ENCODE results near the gene CALHM4. TPM values are rescaled to one million over a fixed set of nuclear protein-coding genes. Genes with fewer than 3 reads are reported as not detected.

The CALHM4 gene
- total RNA-seq, 1 donor from 2014 or later: not detected

DNA sequence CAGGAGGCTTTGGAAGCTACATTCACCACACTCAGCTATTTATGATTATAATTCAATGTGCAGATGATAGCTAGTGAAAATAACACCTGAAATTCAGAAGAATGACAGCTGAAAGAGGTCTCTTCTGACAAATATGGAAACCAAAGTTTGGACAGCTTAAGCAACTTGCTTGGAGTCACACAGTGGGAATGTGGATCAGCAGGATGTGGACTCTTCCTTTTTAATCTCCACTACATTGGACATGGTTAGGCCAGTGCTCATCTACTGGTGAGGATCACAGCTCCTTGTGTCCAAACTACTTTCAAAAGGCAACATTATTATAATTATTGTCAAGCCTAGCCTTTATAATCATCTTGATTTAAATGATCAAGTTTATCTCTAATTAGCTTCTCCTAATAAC, 18.4 kb upstream of the CALHM4 start:
- Mint-ChIP-seq H3K36me3 (no peaks in the 10 kb centered on the region), H3K4me1 (peaks cover 32% of the 10 kb centered on the region), H3K27ac (no peak overlapping the region), H3K27me3 (ENCODE audit: insufficient read depth, low read depth) (peaks cover 3% of the 10 kb centered on the region), H3K9me3 (no peaks in the 10 kb centered on the region), H3K4me3 (no peak overlapping the region)
- Histone ChIP-seq H3K4me2 (no peak overlapping the region), H3K9me3 (ENCODE audit: low read depth) (no peaks in the 10 kb centered on the region), H4K20me1 (ENCODE audit: low read depth) (no peaks in the 10 kb centered on the region), H3K4me3 (no peak overlapping the region), H3K4me1 (peaks cover 20% of the 10 kb centered on the region), H3F3A (ENCODE audit: low read depth) (peaks cover 27% of the 10 kb centered on the region), H3K27ac (no peak overlapping the region), H3K27me3 (no peaks in the 10 kb centered on the region), H2AFZ (replicated peaks) (no peak overlapping the region), H3K36me3 (no peaks in the 10 kb centered on the region), H3K9ac (no peak overlapping the region), H3K79me2 (ENCODE audit: low read depth) (no peaks in the 10 kb centered on the region)
- DNase-seq (ENCODE audit: low spot score): no peak
- TF ChIP-seq, protein P1, sequence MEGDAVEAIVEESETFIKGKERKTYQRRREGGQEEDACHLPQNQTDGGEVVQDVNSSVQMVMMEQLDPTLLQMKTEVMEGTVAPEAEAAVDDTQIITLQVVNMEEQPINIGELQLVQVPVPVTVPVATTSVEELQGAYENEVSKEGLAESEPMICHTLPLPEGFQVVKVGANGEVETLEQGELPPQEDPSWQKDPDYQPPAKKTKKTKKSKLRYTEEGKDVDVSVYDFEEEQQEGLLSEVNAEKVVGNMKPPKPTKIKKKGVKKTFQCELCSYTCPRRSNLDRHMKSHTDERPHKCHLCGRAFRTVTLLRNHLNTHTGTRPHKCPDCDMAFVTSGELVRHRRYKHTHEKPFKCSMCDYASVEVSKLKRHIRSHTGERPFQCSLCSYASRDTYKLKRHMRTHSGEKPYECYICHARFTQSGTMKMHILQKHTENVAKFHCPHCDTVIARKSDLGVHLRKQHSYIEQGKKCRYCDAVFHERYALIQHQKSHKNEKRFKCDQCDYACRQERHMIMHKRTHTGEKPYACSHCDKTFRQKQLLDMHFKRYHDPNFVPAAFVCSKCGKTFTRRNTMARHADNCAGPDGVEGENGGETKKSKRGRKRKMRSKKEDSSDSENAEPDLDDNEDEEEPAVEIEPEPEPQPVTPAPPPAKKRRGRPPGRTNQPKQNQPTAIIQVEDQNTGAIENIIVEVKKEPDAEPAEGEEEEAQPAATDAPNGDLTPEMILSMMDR (IDR thresholded peaks at IDR 0.05): no peak
- no peak for TF ChIP-seq EZH2 (IDR thresholded peaks at IDR 0.05)
- TF ChIP-seq EZH2phosphoT487 (IDR thresholded peaks at IDR 0.05): no peak

DNA sequence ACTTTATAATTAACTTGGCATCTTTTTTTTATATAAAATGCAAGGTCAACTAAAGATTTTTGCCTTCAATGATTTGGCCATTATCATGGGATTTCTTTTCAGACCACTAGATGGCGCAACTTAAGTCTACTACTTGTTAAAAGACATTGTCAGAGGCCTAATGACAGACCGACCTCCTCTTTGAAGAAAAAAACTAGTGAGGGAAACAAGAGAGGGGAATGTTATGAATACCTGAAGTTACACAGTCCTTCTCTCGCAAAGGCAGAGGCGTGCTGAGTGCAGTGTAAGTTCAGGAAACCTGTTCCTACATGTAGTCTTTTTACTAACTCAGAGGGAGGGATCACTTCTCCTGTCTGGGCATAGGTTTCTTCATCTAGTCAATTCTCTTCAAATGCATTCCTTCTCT, 17.3 kb upstream of the CALHM4 start:
- H3K9ac ChIP-seq: no peak overlapping the region
- TF ChIP-seq, protein P1 (IDR thresholded peaks at IDR 0.05): peak; percentile 87
- no peak for TF ChIP-seq EZH2phosphoT487 (IDR thresholded peaks at IDR 0.05)
- TF ChIP-seq EZH2 (IDR thresholded peaks at IDR 0.05): no peak
- H3K4me2 ChIP-seq: no peak overlapping the region
- no peak overlapping the region for H3K4me3 ChIP-seq
- Mint-ChIP-seq H3K27me3 (ENCODE audit: insufficient read depth, low read depth) (peaks cover 3% of the 10 kb centered on the region), H3K9me3 (no peaks in the 10 kb centered on the region), H3K36me3 (no peaks in the 10 kb centered on the region), H3K27ac (no peak overlapping the region), H3K4me3 (no peak overlapping the region), H3K4me1 (peaks cover 21% of the 10 kb centered on the region)
- DNase-seq (ENCODE audit: low spot score): peak; percentile 81
- H3F3A ChIP-seq (ENCODE audit: low read depth): peaks cover 23% of the 10 kb centered on the region
- H3K79me2 ChIP-seq (ENCODE audit: low read depth): no peaks in the 10 kb centered on the region
- H3K9me3 ChIP-seq (ENCODE audit: low read depth): no peaks in the 10 kb centered on the region
- H3K4me1 ChIP-seq: peaks cover 14% of the 10 kb centered on the region
- no peaks in the 10 kb centered on the region for H4K20me1 ChIP-seq (ENCODE audit: low read depth)
- H3K27ac ChIP-seq: no peak overlapping the region
- H2AFZ ChIP-seq (replicated peaks): peak overlapping the region; percentile 74
- H3K36me3 ChIP-seq: no peaks in the 10 kb centered on the region
- no peaks in the 10 kb centered on the region for H3K27me3 ChIP-seq

DNA sequence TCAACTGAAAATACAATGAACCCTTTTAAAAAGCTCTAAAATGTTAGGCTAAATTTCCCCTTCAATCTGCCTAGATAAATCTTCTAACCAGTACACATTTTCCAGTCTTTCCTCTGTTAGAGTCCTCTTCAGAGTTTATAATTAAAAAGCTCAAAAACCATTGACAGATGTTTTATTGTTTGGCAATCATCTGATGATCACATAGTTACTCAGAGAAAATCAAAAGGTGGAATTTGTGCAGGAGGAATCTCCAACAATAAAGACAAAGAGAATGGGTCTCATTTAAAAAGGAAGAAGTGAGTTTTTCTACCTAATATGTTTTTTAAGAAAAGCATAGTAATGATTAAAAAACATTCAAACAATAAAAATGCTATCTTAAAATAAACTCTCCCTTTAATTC, 11.1 kb upstream of the CALHM4 start:
- Histone ChIP-seq H3K27ac (no peak overlapping the region), H3K79me2 (ENCODE audit: low read depth) (no peaks in the 10 kb centered on the region), H3K4me2 (no peak overlapping the region), H4K20me1 (ENCODE audit: low read depth) (no peaks in the 10 kb centered on the region), H2AFZ (replicated peaks) (no peak overlapping the region), H3K9ac (no peak overlapping the region), H3K4me3 (no peak overlapping the region), H3K36me3 (no peaks in the 10 kb centered on the region), H3K4me1 (no peaks in the 10 kb centered on the region), H3K9me3 (ENCODE audit: low read depth) (no peaks in the 10 kb centered on the region), H3K27me3 (no peaks in the 10 kb centered on the region), H3F3A (ENCODE audit: low read depth) (no peaks in the 10 kb centered on the region)
- Mint-ChIP-seq H3K27me3 (ENCODE audit: insufficient read depth, low read depth) (no peaks in the 10 kb centered on the region), H3K9me3 (no peaks in the 10 kb centered on the region), H3K4me3 (no peak overlapping the region), H3K36me3 (no peaks in the 10 kb centered on the region), H3K4me1 (peaks cover 5% of the 10 kb centered on the region), H3K27ac (no peak overlapping the region)
- no peak for DNase-seq (ENCODE audit: low spot score)
- TF ChIP-seq EZH2 (IDR thresholded peaks at IDR 0.05): no peak
- TF ChIP-seq, protein P1 (IDR thresholded peaks at IDR 0.05): no peak
- TF ChIP-seq EZH2phosphoT487 (IDR thresholded peaks at IDR 0.05): no peak

Data from neural progenitor cell (in vitro differentiated cells).